Endothelial cell of umbilical vein (primary cell): ENCODE results near the gene AGR2. TPM values are rescaled to one million over a fixed set of nuclear protein-coding genes. Genes with fewer than 3 reads are reported as not detected.

Experiments
- BruUV-seq: library from RNA; stranded (reverse); fragments of 400-500 nt; replicated peaks from 2 replicates; lab custom pipeline; 2021; lab: Mats Ljungman, UMichigan
- CTCF ChIA-PET: fragments of 300-600, 350-600 bp; sonication (Branson Sonifier 250); formaldehyde crosslinking; loops from one replicate; lab custom pipeline; 2021; ENCODE audit warnings: antibody characterized with exemption, inconsistent platforms; lab: Charles Lee
- POLR2A ChIA-PET: fragments of 300-600, 350-600 bp; sonication (Branson Sonifier 250); formaldehyde crosslinking; loops from one replicate; lab custom pipeline; 2021; ENCODE audit warnings: antibody characterized with exemption, inconsistent platforms; lab: Charles Lee
- DNase-seq: peaks from one replicate; pipeline ENCODE4 v3.0.0-alpha.2; 2011; ENCODE audit warnings: low read depth, low spot score
- FAIRE-seq: peaks from 2 replicates; lab custom pipeline; 2011; peaks lifted over from hg19 to GRCh38; lab: Jason Lieb, UNC
- H2AFZ ChIP-seq: 2 replicates; pipeline ENCODE4 v1.6.0; 2012; ENCODE audit warnings: low read depth, low read length, control low read depth, inconsistent platforms
- H3K27ac ChIP-seq: 2 replicates; pipeline ENCODE4 v1.5.1; 2011; ENCODE audit warnings: low read depth, mild to moderate bottlenecking, control low read depth, low read length, moderate library complexity; ENCODE audit not compliant: insufficient read depth
- H3K27me3 ChIP-seq, 2 experiments: 2 replicates each; pipeline versions ENCODE4 v1.6.0 to v1.6.1; 2011; ENCODE audit warnings: low read length in 2 of 2, mixed read lengths in 1 of 2; ENCODE audit not compliant: control insufficient read depth in 2 of 2, insufficient read depth in 2 of 2
- H3K36me3 ChIP-seq, 2 experiments: 2 replicates in 1 of 2; 3 replicates in 1 of 2; pipeline ENCODE4 v1.5.1; 2011; ENCODE audit warnings: low read length in 2 of 2, mild to moderate bottlenecking in 1 of 2, moderate library complexity in 1 of 2; ENCODE audit not compliant: control insufficient read depth in 2 of 2, insufficient read depth in 2 of 2; ENCODE audit errors: extremely low read depth in 1 of 2
- H3K4me1 ChIP-seq: 3 replicates; pipeline ENCODE4 v1.5.1; 2011; ENCODE audit warnings: mild to moderate bottlenecking, low read length; ENCODE audit not compliant: control insufficient read depth, insufficient read depth; ENCODE audit errors: extremely low read depth
- H3K4me2 ChIP-seq: 2 replicates; pipeline ENCODE4 v1.6.1; 2011; ENCODE audit warnings: low read length, control low read depth, mixed read lengths; ENCODE audit not compliant: insufficient read depth
- H3K4me3 ChIP-seq, 3 experiments: fragments of 200-600 bp in 1 of 3; sonication (generic), shearing (Covaris generic) in 1 of 3; replicated peaks in 1 of 3; 2 replicates each; pipeline ENCODE4 v1.5.1; 2011 to 2016; ENCODE audit warnings: control low read depth in 3 of 3, low read length in 3 of 3, mild to moderate bottlenecking in 2 of 3, inconsistent platforms in 1 of 3, low read depth in 1 of 3, moderate library complexity in 1 of 3; ENCODE audit not compliant: insufficient read depth in 1 of 3
- H3K79me2 ChIP-seq: 2 replicates; pipeline ENCODE4 v1.6.0; 2012; ENCODE audit warnings: low read length, inconsistent platforms; ENCODE audit not compliant: control insufficient read depth, insufficient read depth
- H3K9ac ChIP-seq: replicated peaks from 2 replicates; pipeline ENCODE3; 2011; ENCODE audit warnings: low read length, control low read depth; ENCODE audit not compliant: insufficient read depth; ENCODE audit errors: extremely low read depth
- H3K9me1 ChIP-seq: replicated peaks from 3 replicates; pipeline ENCODE4 v1.6.0; 2011; ENCODE audit warnings: mild to moderate bottlenecking, low read length; ENCODE audit not compliant: control insufficient read depth, insufficient read depth; ENCODE audit errors: extremely low read depth
- H3K9me3 ChIP-seq: replicated peaks from 2 replicates; pipeline ENCODE4 v1.5.1; 2012; ENCODE audit warnings: low read length, inconsistent platforms; ENCODE audit not compliant: control insufficient read depth, insufficient read depth
- H4K20me1 ChIP-seq: replicated peaks from 2 replicates; pipeline ENCODE3; 2011; ENCODE audit warnings: mild to moderate bottlenecking, low read length; ENCODE audit not compliant: control insufficient read depth, insufficient read depth; ENCODE audit errors: extremely low read depth
- EZH2 ChIP-seq: IDR thresholded peaks from 2 replicates; pipeline ENCODE4 v1.6.1; 2012; ENCODE audit warnings: borderline replicate concordance, low read depth, mild to moderate bottlenecking, moderate library complexity, low read length, inconsistent platforms; ENCODE audit not compliant: severe bottlenecking
- FOS ChIP-seq: IDR thresholded peaks from 2 replicates; pipeline ENCODE4 v1.6.1; 2011; ENCODE audit warnings: mild to moderate bottlenecking, low read length, moderate library complexity, borderline replicate concordance; ENCODE audit not compliant: insufficient read depth
- GATA2 ChIP-seq: IDR thresholded peaks from 2 replicates; pipeline ENCODE4 v1.7.0; 2011; ENCODE audit warnings: low read depth, mild to moderate bottlenecking, moderate library complexity, mixed read lengths, low read length; ENCODE audit not compliant: insufficient read length, insufficient read depth
- JUN ChIP-seq: IDR thresholded peaks from 2 replicates; pipeline ENCODE4 v1.6.1; 2011; ENCODE audit warnings: borderline replicate concordance, low read depth; ENCODE audit not compliant: insufficient read length, insufficient read depth
- MYC ChIP-seq: IDR thresholded peaks from one replicate; pipeline ENCODE4 v1.6.1; 2011; ENCODE audit warnings: mild to moderate bottlenecking, low read depth, low read length
- POLR2A ChIP-seq: IDR thresholded peaks from 2 replicates; pipeline ENCODE4 v1.6.1; 2012; ENCODE audit warnings: low read depth, mild to moderate bottlenecking, control low read depth, low read length
- POLR2AphosphoS5 ChIP-seq: IDR thresholded peaks from 2 replicates; pipeline ENCODE4 v1.6.1; 2012; ENCODE audit warnings: low read depth, mild to moderate bottlenecking, control low read depth, low read length, moderate library complexity; ENCODE audit not compliant: insufficient read depth
- dilution Hi-C: fragments of 300-500 bp; cut with MboI; formaldehyde crosslinking; loops from one replicate; pipeline ENCODE4 v1.15.0; 2019; ENCODE audit warnings: low sequenced_read_pairs; ENCODE audit not compliant: extremely low pct_ligation_motif_present
- intact Hi-C: fragments of 100-400 bp; cut with micrococcal nuclease; formaldehyde crosslinking; loops from one replicate; pipeline ENCODE4 v1.10.0; 2022
- polyA plus RNA-seq, 4 experiments: library from polyadenylated mRNA; depleted of rRNA in 3 of 4; stranded (reverse) in 3 of 4; unstranded in 1 of 4; fragments of >200 nt; gene quantifications; 2 replicates each; pipeline versions ENCODE4 v1.2.1 to v1.2.3, GENCODE V29; 2011 to 2012; ENCODE audit warnings: missing spikeins in 1 of 4
- total RNA-seq: library from RNA; stranded (reverse); gene quantifications from 2 replicates; pipeline ENCODE4 v1.2.3, GENCODE V29; 2021
- TF ChIP-seq, protein P1 (sequence below): IDR thresholded peaks from 2 replicates; pipeline ENCODE4 v1.6.1; 2011; ENCODE audit not compliant: insufficient read depth, insufficient read length
- TF ChIP-seq, protein P2 (sequence below), 2 donors: IDR thresholded peaks; 1 replicate in 1 of 2; 2 replicates in 1 of 2; pipeline ENCODE4 v1.5.1; 2011; ENCODE audit warnings: low read length in 2 of 2, mild to moderate bottlenecking in 2 of 2, moderate library complexity in 2 of 2, control low read depth in 1 of 2, inconsistent platforms in 1 of 2, low read depth in 1 of 2; ENCODE audit not compliant: insufficient read depth in 1 of 2; ENCODE audit errors: extremely low read depth in 1 of 2

AGR2 gene
- total and polyA plus RNA-seq, 2 donors (not counting 3 experiments of a cell fraction or from before 2014, with no cell fraction given), result not detected

DNA sequence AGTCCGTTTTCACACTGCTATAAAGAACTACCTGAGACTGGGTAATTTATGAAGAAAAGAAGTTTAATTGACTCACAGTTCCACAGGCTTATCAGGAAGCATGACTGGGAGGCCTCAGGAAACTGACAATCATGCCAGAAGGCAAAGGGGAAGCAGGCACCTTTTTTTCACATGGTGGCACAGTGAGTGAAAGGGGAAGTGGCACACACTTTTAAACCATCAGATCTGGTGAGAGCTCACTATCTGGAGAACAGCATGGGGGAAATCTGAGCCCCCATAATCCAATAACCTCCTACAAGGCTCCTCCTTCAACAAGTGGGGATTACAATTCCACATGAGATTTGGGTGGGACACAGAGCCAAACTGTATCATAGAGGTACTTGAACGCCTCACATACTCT, 47.0 kb upstream of the AGR2 start:
- no TSS peak for BruUV-seq
- Histone ChIP-seq H3K9me1 (no peaks in the 10 kb centered on the region), H3K9me3 (no peaks in the 10 kb centered on the region), H3K27me3 (no peaks in the 10 kb centered on the region), H2AFZ (peak overlapping the region; percentile 21), H3K36me3 (no peaks in the 10 kb centered on the region), H3K4me3 (no peak overlapping the region), H3K27ac (no peak overlapping the region), H4K20me1 (no peaks in the 10 kb centered on the region), H3K9ac (no peak overlapping the region), H3K4me1 (peaks cover 10% of the 10 kb centered on the region), H3K4me2 (no peak overlapping the region), H3K79me2 (no peaks in the 10 kb centered on the region)
- ChIA-PET POLR2A (no interaction called here), CTCF (no interaction called here)
- peak; percentile 94 for FAIRE-seq
- dilution Hi-C loops, result no loop called here
- peak; percentile 37 for TF ChIP-seq GATA2
- TF ChIP-seq JUN, result no peak
- TF ChIP-seq, protein P1, sequence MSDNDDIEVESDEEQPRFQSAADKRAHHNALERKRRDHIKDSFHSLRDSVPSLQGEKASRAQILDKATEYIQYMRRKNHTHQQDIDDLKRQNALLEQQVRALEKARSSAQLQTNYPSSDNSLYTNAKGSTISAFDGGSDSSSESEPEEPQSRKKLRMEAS, result no peak
- TF ChIP-seq POLR2AphosphoS5, result no peak
- no peak for TF ChIP-seq EZH2
- peak; percentile 54 for TF ChIP-seq FOS
- TF ChIP-seq MYC, result no peak
- TF ChIP-seq POLR2A, result no peak
- TF ChIP-seq, protein P2, sequence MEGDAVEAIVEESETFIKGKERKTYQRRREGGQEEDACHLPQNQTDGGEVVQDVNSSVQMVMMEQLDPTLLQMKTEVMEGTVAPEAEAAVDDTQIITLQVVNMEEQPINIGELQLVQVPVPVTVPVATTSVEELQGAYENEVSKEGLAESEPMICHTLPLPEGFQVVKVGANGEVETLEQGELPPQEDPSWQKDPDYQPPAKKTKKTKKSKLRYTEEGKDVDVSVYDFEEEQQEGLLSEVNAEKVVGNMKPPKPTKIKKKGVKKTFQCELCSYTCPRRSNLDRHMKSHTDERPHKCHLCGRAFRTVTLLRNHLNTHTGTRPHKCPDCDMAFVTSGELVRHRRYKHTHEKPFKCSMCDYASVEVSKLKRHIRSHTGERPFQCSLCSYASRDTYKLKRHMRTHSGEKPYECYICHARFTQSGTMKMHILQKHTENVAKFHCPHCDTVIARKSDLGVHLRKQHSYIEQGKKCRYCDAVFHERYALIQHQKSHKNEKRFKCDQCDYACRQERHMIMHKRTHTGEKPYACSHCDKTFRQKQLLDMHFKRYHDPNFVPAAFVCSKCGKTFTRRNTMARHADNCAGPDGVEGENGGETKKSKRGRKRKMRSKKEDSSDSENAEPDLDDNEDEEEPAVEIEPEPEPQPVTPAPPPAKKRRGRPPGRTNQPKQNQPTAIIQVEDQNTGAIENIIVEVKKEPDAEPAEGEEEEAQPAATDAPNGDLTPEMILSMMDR (IDR thresholded peaks at IDR 0.05; ENCODE audit: extremely low read depth in 1 of 2, insufficient read depth in 1 of 2, low read depth in 1 of 2, low read length in 2 of 2), result no peak
- peak; percentile 67 for DNase-seq
- intact Hi-C loops, result no loop called here
